Activated CD4-positive, alpha-beta T cell treated with anti-CD3 and anti-CD28 coated beads, Interleukin-2, amount 50 U/mL, for 4 hours (primary cell): ENCODE measurements around the gene NCKAP1.

ENCODE experiments used
- DNase-seq, 2 experiments: peaks; one replicate each; pipeline ENCODE4 v3.0.0-alpha.2; 2020

The NCKAP1 gene

GRCh38 chr2:182866461-182867406 is 171.5 kb downstream of the NCKAP1 start, which contains the start of gene FRZB:
FRZB (minus strand) TSS chr2:182866637; CDS start chr2:182866552, 85 bp downstream.
- DNase-seq: no peak

- no peak for DNase-seq
These were observed 172.2 kb downstream of the NCKAP1 start for GRCh38 chr2:182866095-182866460.

GRCh38 chr2:182864949-182865570 is 173.2 kb downstream of the NCKAP1 start:
- no peak for DNase-seq

- no peak for DNase-seq
These were observed 174.6 kb downstream of the NCKAP1 start for GRCh38 chr2:182863642-182864041.

GRCh38 chr2:182862091-182862490 is 176.2 kb downstream of the NCKAP1 start:
- no peak for DNase-seq

GRCh38 chr2:182860858-182861257 is 177.4 kb downstream of the NCKAP1 start:
- DNase-seq: no peak
